A673 (cell line): ENCODE data around the gene NCR3LG1. TPM values are rescaled to one million over a fixed set of nuclear protein-coding genes. Genes with fewer than 3 reads are reported as not detected.

Experiments used
- BruUV-seq: library from RNA; stranded (reverse); fragments of 400-500 nt; replicated peaks from 2 replicates; lab custom pipeline; 2021; lab: Mats Ljungman, UMichigan
- CTCF ChIA-PET: fragments of 300-600 bp; sonication (Branson Sonifier 250); formaldehyde crosslinking; loops from one replicate; lab custom pipeline; 2022; ENCODE audit warnings: antibody characterized with exemption; lab: Charles Lee
- POLR2A ChIA-PET: fragments of 300-600 bp; sonication (Branson Sonifier 250); formaldehyde crosslinking; loops from one replicate; lab custom pipeline; 2022; ENCODE audit warnings: antibody characterized with exemption; ENCODE audit not compliant: low non-redundant PET; lab: Charles Lee
- DNase-seq: peaks from one replicate; pipeline ENCODE4 v3.0.0-alpha.2; 2015; ENCODE audit warnings: low spot score
- H3K27ac ChIP-seq: fragments of 200-600 bp; sonication (generic); 2 replicates; pipeline ENCODE4 v1.5.1; 2016; ENCODE audit warnings: mixed run types, low read depth, mild to moderate bottlenecking, mixed read lengths, antibody characterized with exemption, low read length; ENCODE audit not compliant: poor library complexity, severe bottlenecking
- H3K27me3 ChIP-seq: fragments of 200-600 bp; sonication (generic); replicated peaks from 2 replicates; pipeline ENCODE4 v1.6.1; 2017; ENCODE audit warnings: mixed run types, low read depth, mild to moderate bottlenecking, mixed read lengths, antibody characterized with exemption, low read length; ENCODE audit not compliant: insufficient read depth, poor library complexity
- H3K36me3 ChIP-seq: fragments of 200-600 bp; sonication (generic); 2 replicates; pipeline ENCODE4 v1.6.1; 2016; ENCODE audit warnings: mixed run types, mild to moderate bottlenecking, mixed read lengths, antibody characterized with exemption, low read length; ENCODE audit not compliant: insufficient read depth, poor library complexity, severe bottlenecking
- H3K4me1 ChIP-seq: fragments of 200-600 bp; sonication (generic); 2 replicates; pipeline ENCODE4 v1.6.1; 2017; ENCODE audit warnings: mixed run types, mild to moderate bottlenecking, mixed read lengths, antibody characterized with exemption, low read length; ENCODE audit not compliant: insufficient read depth, poor library complexity, severe bottlenecking
- H3K4me3 ChIP-seq: fragments of 200-600 bp; sonication (generic); 2 replicates; pipeline ENCODE4 v1.5.1; 2016; ENCODE audit warnings: low read depth, mixed run types, mild to moderate bottlenecking, mixed read lengths, low read length; ENCODE audit not compliant: poor library complexity, severe bottlenecking
- H3K9me3 ChIP-seq: fragments of 200-600 bp; sonication (generic); 2 replicates; pipeline ENCODE4 v1.6.1; 2016; ENCODE audit warnings: mixed run types, low read depth, mild to moderate bottlenecking, mixed read lengths, antibody characterized with exemption, low read length; ENCODE audit not compliant: poor library complexity, severe bottlenecking
- CTCF ChIP-seq: fragments of 300-800, 200-600 bp; sonication (generic); conservative IDR thresholded peaks from 2 replicates; pipeline ENCODE4 v1.5.1; 2017; ENCODE audit warnings: low read depth, mild to moderate bottlenecking, antibody characterized with exemption, low read length, moderate library complexity, mixed read lengths
- EZH2 ChIP-seq: fragments of 200-600 bp; sonication (generic); IDR thresholded peaks from 2 replicates; pipeline ENCODE4 v1.6.1; 2017; ENCODE audit warnings: borderline replicate concordance, low read depth, mild to moderate bottlenecking, mixed read lengths, antibody characterized with exemption, low read length; ENCODE audit not compliant: poor library complexity, severe bottlenecking
- intact Hi-C: fragments of 100-400 bp; cut with micrococcal nuclease; formaldehyde crosslinking; loops from one replicate; pipeline ENCODE4 v1.10.0; 2022; ENCODE audit not compliant: unreplicated experiment
- total RNA-seq: library from RNA; stranded (reverse); gene quantifications from 2 replicates; pipeline ENCODE4 v1.2.3, GENCODE V29; 2021

The NCR3LG1 gene
- total RNA-seq, 1 experiment from 2014 or later: 5.8 TPM

- TF ChIP-seq CTCF (no peak), EZH2 (no peak)
- POLR2A ChIA-PET: no interaction called here
- Histone ChIP-seq H3K9me3 (no peaks in the 10 kb centered on the region), H3K4me1 (no peaks in the 10 kb centered on the region), H3K36me3 (no peaks in the 10 kb centered on the region), H3K27me3 (no peaks in the 10 kb centered on the region), H3K27ac (no peak overlapping the region), H3K4me3 (no peak overlapping the region)
- CTCF ChIA-PET: no interaction called here
- intact Hi-C loops: loop anchor here (10.0 kb wide), 1 partner anchor 354 kb away; the partner anchor contains the start of gene KCNC1
- no TSS peak for BruUV-seq
- DNase-seq: no peak
Measured at GRCh38 chr11:17381156-17381555, 29.6 kb downstream of the NCR3LG1 start.

GRCh38 chr11:17382046-17382728 lies 30.6 kb downstream of the NCR3LG1 start:
- no peaks in the 10 kb centered on the region for H3K36me3 ChIP-seq
- ChIA-PET CTCF (interaction anchor here (0.6 to 0.8 kb wide), 3 partner anchors 140 to 181 kb away, joined by 3 read pairs; no protein-coding TSS in a partner anchor), POLR2A (interaction anchor here (0.6 kb wide), 1 partner anchor 738 kb away, joined by 3 read pairs; no protein-coding TSS in a partner anchor)
- no peaks in the 10 kb centered on the region for H3K27me3 ChIP-seq
- H3K4me1 ChIP-seq: no peaks in the 10 kb centered on the region
- TF ChIP-seq EZH2: no peak
- no TSS peak for BruUV-seq
- no peak overlapping the region for H3K4me3 ChIP-seq
- no peak for DNase-seq
- H3K27ac ChIP-seq: no peak overlapping the region
- intact Hi-C loops: loop anchor here (10.0 kb wide), 1 partner anchor 353 kb away; the partner anchor contains the start of gene KCNC1
- no peaks in the 10 kb centered on the region for H3K9me3 ChIP-seq

- TF ChIP-seq CTCF: no peak
- no peak for TF ChIP-seq EZH2
- no peak for DNase-seq
- no peaks in the 10 kb centered on the region for H3K27me3 ChIP-seq
- no peak overlapping the region for H3K27ac ChIP-seq
- intact Hi-C loops: loop anchor here (10.0 kb wide), 1 partner anchor 351 kb away; the partner anchor contains the start of gene KCNC1
- H3K9me3 ChIP-seq: no peaks in the 10 kb centered on the region
- no peaks in the 10 kb centered on the region for H3K36me3 ChIP-seq
- POLR2A ChIA-PET: no interaction called here
- H3K4me3 ChIP-seq: no peak overlapping the region
- CTCF ChIA-PET: interaction anchor here (0.6 to 1.7 kb wide), 3 partner anchors 92 to 154 kb away, joined by 4 to 18 read pairs (median 4); no protein-coding TSS in a partner anchor
- H3K4me1 ChIP-seq: no peaks in the 10 kb centered on the region
- no TSS peak for BruUV-seq
Measured at GRCh38 chr11:17383461-17383860, 31.9 kb downstream of the NCR3LG1 start.
